Smooth muscle cell of the brain vasculature (primary cell): ENCODE data around the gene WNT7A.

Experiments used
- DNase-seq: peaks from one replicate; pipeline ENCODE4 v3.0.0-alpha.2; 2012; ENCODE audit warnings: low read depth, low spot score

The WNT7A gene

GRCh38 chr3:13827699-13828098 is 52.2 kb downstream of the WNT7A start:
- DNase-seq = no peak

GRCh38 chr3:13827256-13827655 is 52.6 kb downstream of the WNT7A start:
- no peak for DNase-seq

GRCh38 chr3:13826672-13827071 is 53.2 kb downstream of the WNT7A start:
- DNase-seq = no peak

GRCh38 chr3:13825821-13826220 is 54.0 kb downstream of the WNT7A start:
- DNase-seq = no peak

GRCh38 chr3:13825311-13825579 is 54.6 kb downstream of the WNT7A start:
- no peak for DNase-seq

GRCh38 chr3:13824521-13825310 is 55.2 kb downstream of the WNT7A start:
- no peak for DNase-seq

- no peak for DNase-seq
Measured at GRCh38 chr3:13823692-13824091, 56.2 kb downstream of the WNT7A start.

GRCh38 chr3:13822871-13823585 is 56.8 kb downstream of the WNT7A start:
- no peak for DNase-seq

GRCh38 chr3:13822042-13822441 is 57.8 kb downstream of the WNT7A start:
- DNase-seq = no peak

- no peak for DNase-seq
Measured at GRCh38 chr3:13821126-13821525, 58.7 kb downstream of the WNT7A start.

GRCh38 chr3:13818919-13819318 is 61.0 kb downstream of the WNT7A start:
- DNase-seq = no peak

- DNase-seq = no peak
Measured at GRCh38 chr3:13815088-13815683, 64.7 kb downstream of the WNT7A start.

GRCh38 chr3:13812034-13812471 is 67.8 kb downstream of the WNT7A start:
- DNase-seq = no peak

GRCh38 chr3:13811614-13812013 is 68.3 kb downstream of the WNT7A start:
- DNase-seq = no peak

GRCh38 chr3:13808550-13808949 is 71.3 kb downstream of the WNT7A start:
- no peak for DNase-seq

- no peak for DNase-seq
Measured at GRCh38 chr3:13801361-13802204, 78.3 kb downstream of the WNT7A start.

- no peak for DNase-seq
Measured at GRCh38 chr3:13800064-13800463, 79.8 kb downstream of the WNT7A start.

GRCh38 chr3:13798401-13798800 is 81.5 kb downstream of the WNT7A start:
- no peak for DNase-seq

- DNase-seq = no peak
Measured at GRCh38 chr3:13796701-13797460, 83.0 kb downstream of the WNT7A start.

GRCh38 chr3:13795816-13796215 is 84.1 kb downstream of the WNT7A start:
- no peak for DNase-seq

- DNase-seq = no peak
Measured at GRCh38 chr3:13794322-13794721, 85.5 kb downstream of the WNT7A start.
